ENCODE measurements around the gene MYLK. TPM values are rescaled to one million over a fixed set of nuclear protein-coding genes. Genes with fewer than 3 reads are reported as not detected.

Gene MYLK
- total RNA-seq, 2 experiments from 2014 or later = 0.22 TPM; not detected in 1

GRCh38 chr3:123864706-123865105 is 19.4 kb downstream of the MYLK start:
- Mint-ChIP-seq H3K4me3 (no peak overlapping the region), H3K9me3 (no peaks in the 10 kb centered on the region), H3K27ac (no peak overlapping the region), H3K27me3 (no peaks in the 10 kb centered on the region), H3K4me1 (ENCODE audit: low read depth) (no peaks in the 10 kb centered on the region), H3K36me3 (ENCODE audit: low read depth) (no peaks in the 10 kb centered on the region)
- no peak for TF ChIP-seq CTCF (IDR thresholded peaks at IDR 0.05)
- H3K9me3 ChIP-seq (ENCODE audit: control insufficient read depth in 1 of 2, insufficient read depth in 1 of 2, low read length in 2 of 2) = peaks cover 0 to 3% of the 10 kb centered on the region in 2 experiments
- no peaks in the 10 kb centered on the region for H3K36me3 ChIP-seq (ENCODE audit: insufficient read depth, low read length)
- no peak for DNase-seq
- intact Hi-C loops (cut with DNase I, micrococcal nuclease) = no loop called here
- no peaks in the 10 kb centered on the region for H3K4me1 ChIP-seq (ENCODE audit: insufficient read depth, low read length)
- POLR2A ChIA-PET = no interaction called here
- H3K27ac ChIP-seq (ENCODE audit: low read depth in 1 of 2, low read length in 2 of 2) = no peak overlapping the region
- H3K4me3 ChIP-seq (ENCODE audit: low read length) = no peak overlapping the region
- H3K27me3 ChIP-seq (ENCODE audit: control insufficient read depth in 1 of 2, insufficient read depth in 2 of 2, low read length in 2 of 2) = no peaks in the 10 kb centered on the region
- no peak for ATAC-seq (ENCODE audit: poor library complexity)
- CTCF ChIA-PET = no interaction called here

GRCh38 chr3:123862152-123862551 is 22.0 kb downstream of the MYLK start:
- Mint-ChIP-seq H3K27ac (no peak overlapping the region), H3K27me3 (no peaks in the 10 kb centered on the region), H3K9me3 (no peaks in the 10 kb centered on the region), H3K4me3 (no peak overlapping the region), H3K4me1 (ENCODE audit: low read depth) (no peaks in the 10 kb centered on the region), H3K36me3 (ENCODE audit: low read depth) (no peaks in the 10 kb centered on the region)
- no peak for TF ChIP-seq CTCF (IDR thresholded peaks at IDR 0.05)
- ATAC-seq (ENCODE audit: poor library complexity) = no peak
- no peaks in the 10 kb centered on the region for H3K27me3 ChIP-seq (ENCODE audit: control insufficient read depth in 1 of 2, insufficient read depth in 2 of 2, low read length in 2 of 2)
- intact Hi-C loops (cut with DNase I, micrococcal nuclease) = no loop called here
- no peak for DNase-seq
- no peak overlapping the region for H3K27ac ChIP-seq (ENCODE audit: low read depth in 1 of 2, low read length in 2 of 2)
- H3K4me3 ChIP-seq (ENCODE audit: low read length) = no peak overlapping the region
- H3K36me3 ChIP-seq (ENCODE audit: insufficient read depth, low read length) = no peaks in the 10 kb centered on the region
- ChIA-PET CTCF (no interaction called here), POLR2A (no interaction called here)
- H3K4me1 ChIP-seq (ENCODE audit: insufficient read depth, low read length) = no peaks in the 10 kb centered on the region
- peaks cover 0 to 3% of the 10 kb centered on the region in 2 experiments for H3K9me3 ChIP-seq (ENCODE audit: control insufficient read depth in 1 of 2, insufficient read depth in 1 of 2, low read length in 2 of 2)

DNA sequence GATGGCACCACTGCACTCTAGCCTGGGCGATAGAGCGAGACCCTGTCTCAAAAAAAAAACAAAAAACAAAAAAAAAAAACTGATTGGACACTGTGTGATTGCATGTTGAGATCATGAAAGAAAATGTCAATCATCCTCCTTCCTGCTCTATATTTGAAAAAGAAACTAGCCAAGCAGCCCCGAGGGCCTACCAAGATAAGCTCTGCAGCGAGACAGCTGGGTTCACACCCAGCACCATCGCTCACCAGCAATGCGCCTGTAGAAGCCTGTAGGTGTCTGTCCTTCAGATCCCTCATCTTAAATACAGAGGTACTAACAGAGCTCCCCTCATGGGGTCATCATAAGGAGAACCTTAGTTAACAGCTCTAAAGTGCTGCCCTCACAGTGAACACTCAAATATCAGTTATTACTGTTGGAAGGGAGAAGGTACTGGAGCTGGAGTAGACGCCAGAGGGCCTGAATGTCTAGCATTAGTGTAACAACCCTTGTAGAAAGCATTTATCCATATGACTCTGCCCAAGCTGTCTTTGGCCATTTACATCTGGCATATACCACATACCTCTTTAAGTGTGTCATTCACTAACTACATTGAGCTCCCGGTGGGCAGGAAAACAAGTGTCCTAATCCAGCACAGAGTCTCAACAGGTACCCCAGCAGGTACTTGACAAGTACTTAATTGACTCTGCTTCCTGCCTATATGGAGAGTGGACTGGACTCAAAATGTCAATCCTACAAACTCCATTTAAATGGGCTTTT is 22.9 kb downstream of the MYLK start:
- H3K9me3 Mint-ChIP-seq = no peaks in the 10 kb centered on the region
- no peaks in the 10 kb centered on the region for H3K36me3 Mint-ChIP-seq (ENCODE audit: low read depth)
- H3K4me3 Mint-ChIP-seq = no peak overlapping the region
- H3K4me3 ChIP-seq (ENCODE audit: low read length) = no peak overlapping the region
- no peaks in the 10 kb centered on the region for H3K4me1 Mint-ChIP-seq (ENCODE audit: low read depth)
- H3K27me3 Mint-ChIP-seq = no peaks in the 10 kb centered on the region
- H3K27me3 ChIP-seq (ENCODE audit: control insufficient read depth in 1 of 2, insufficient read depth in 2 of 2, low read length in 2 of 2) = no peaks in the 10 kb centered on the region
- ATAC-seq (ENCODE audit: poor library complexity) (no peak), DNase-seq (no peak)
- no peaks in the 10 kb centered on the region for H3K36me3 ChIP-seq (ENCODE audit: insufficient read depth, low read length)
- no peaks in the 10 kb centered on the region for H3K4me1 ChIP-seq (ENCODE audit: insufficient read depth, low read length)
- CTCF ChIA-PET = no interaction called here
- POLR2A ChIA-PET = no interaction called here
- no peak for TF ChIP-seq CTCF (IDR thresholded peaks at IDR 0.05)
- intact Hi-C loops (cut with DNase I, micrococcal nuclease) = no loop called here
- no peak overlapping the region for H3K27ac ChIP-seq (ENCODE audit: low read depth in 1 of 2, low read length in 2 of 2)
- no peak overlapping the region for H3K27ac Mint-ChIP-seq
- peaks cover 0 to 3% of the 10 kb centered on the region in 2 experiments for H3K9me3 ChIP-seq (ENCODE audit: control insufficient read depth in 1 of 2, insufficient read depth in 1 of 2, low read length in 2 of 2)
